Small intestine (tissue), 16 donors: ENCODE results near the gene PAPPA2. TPM values are rescaled to one million over a fixed set of nuclear protein-coding genes. Genes with fewer than 3 reads are reported as not detected.
"Not testable (repeated sequence)": the region's sequence is repeated elsewhere in the genome, so short reads cannot be mapped to it uniquely, and the experiment has no call there.

Source experiments
- DNase-seq, 2 donors: peaks; one replicate each; pipeline versions ENCODE4 v3.0.0 to v3.0.0-alpha.2; 2013
- FAIRE-seq: peaks from 2 replicates; lab custom pipeline; 2012; peaks lifted over from hg19 to GRCh38; lab: Jason Lieb, UNC
- H3K27ac ChIP-seq, 3 donors: one replicate each; pipeline ENCODE4 v1.5.1; 2013; ENCODE audit warnings: low read length in 2 of 3, mild to moderate bottlenecking in 2 of 3, control low read depth in 1 of 3, inconsistent platforms in 1 of 3, low read depth in 1 of 3, moderate library complexity in 1 of 3
- H3K27me3 ChIP-seq, 3 donors: one replicate each; pipeline ENCODE4 v1.6.1; 2013; ENCODE audit warnings: low read length in 3 of 3, inconsistent platforms in 1 of 3; ENCODE audit not compliant: control insufficient read depth in 3 of 3, insufficient read depth in 3 of 3
- H3K36me3 ChIP-seq, 3 donors: one replicate each; pipeline ENCODE4 v1.6.1; 2013; ENCODE audit warnings: low read length in 3 of 3, inconsistent platforms in 1 of 3, low read depth in 1 of 3, mild to moderate bottlenecking in 1 of 3, moderate library complexity in 1 of 3; ENCODE audit not compliant: control insufficient read depth in 3 of 3, insufficient read depth in 2 of 3
- H3K4me1 ChIP-seq, 3 donors: one replicate each; pipeline ENCODE4 v1.6.1; 2013; ENCODE audit warnings: low read length in 2 of 3, inconsistent platforms in 1 of 3, low read depth in 1 of 3, mild to moderate bottlenecking in 1 of 3, moderate library complexity in 1 of 3; ENCODE audit not compliant: control insufficient read depth in 3 of 3, insufficient read depth in 2 of 3
- H3K4me3 ChIP-seq, 3 donors: one replicate each; pipeline ENCODE4 v1.5.1; 2013; ENCODE audit warnings: low read length in 3 of 3, control low read depth in 1 of 3, inconsistent platforms in 1 of 3, low read depth in 1 of 3, mild to moderate bottlenecking in 1 of 3, moderate library complexity in 1 of 3
- H3K9me3 ChIP-seq, 2 donors: one replicate each; pipeline ENCODE4 v1.6.1; 2013; ENCODE audit warnings: low read depth in 1 of 2, low read length in 1 of 2; ENCODE audit not compliant: control insufficient read depth in 2 of 2, insufficient read depth in 1 of 2
- WGBS, 3 donors: extraction: QIAGEN DNeasy Blood & Tissue Kit; methylation state at CpG; one replicate each; pipeline ENCODE4 v1.1.7; 2013; 5-methylcytosine and 5-hydroxymethylcytosine counted together
- long read RNA-seq, 10 donors: transcript quantifications; one replicate each; lab custom pipeline, GENCODE V29; 2026
- polyA plus RNA-seq, 4 donors: library from polyadenylated mRNA; stranded (reverse) in 3 of 4; unstranded in 1 of 4; fragments of 200-250 nt in 3 of 4; fragments of 120-200 nt in 1 of 4; gene quantifications; one replicate each; pipeline versions ENCODE4 v1.2.1 to v1.2.3, GENCODE V29; 2013
- donor health status: healthy with polysubstance abuse.
- donor health status: control.
- donor health status: control.
- donor health status: Bipolar disorder and iron deficiency.
- donor health status: healthy.

PAPPA2 gene, protein sequence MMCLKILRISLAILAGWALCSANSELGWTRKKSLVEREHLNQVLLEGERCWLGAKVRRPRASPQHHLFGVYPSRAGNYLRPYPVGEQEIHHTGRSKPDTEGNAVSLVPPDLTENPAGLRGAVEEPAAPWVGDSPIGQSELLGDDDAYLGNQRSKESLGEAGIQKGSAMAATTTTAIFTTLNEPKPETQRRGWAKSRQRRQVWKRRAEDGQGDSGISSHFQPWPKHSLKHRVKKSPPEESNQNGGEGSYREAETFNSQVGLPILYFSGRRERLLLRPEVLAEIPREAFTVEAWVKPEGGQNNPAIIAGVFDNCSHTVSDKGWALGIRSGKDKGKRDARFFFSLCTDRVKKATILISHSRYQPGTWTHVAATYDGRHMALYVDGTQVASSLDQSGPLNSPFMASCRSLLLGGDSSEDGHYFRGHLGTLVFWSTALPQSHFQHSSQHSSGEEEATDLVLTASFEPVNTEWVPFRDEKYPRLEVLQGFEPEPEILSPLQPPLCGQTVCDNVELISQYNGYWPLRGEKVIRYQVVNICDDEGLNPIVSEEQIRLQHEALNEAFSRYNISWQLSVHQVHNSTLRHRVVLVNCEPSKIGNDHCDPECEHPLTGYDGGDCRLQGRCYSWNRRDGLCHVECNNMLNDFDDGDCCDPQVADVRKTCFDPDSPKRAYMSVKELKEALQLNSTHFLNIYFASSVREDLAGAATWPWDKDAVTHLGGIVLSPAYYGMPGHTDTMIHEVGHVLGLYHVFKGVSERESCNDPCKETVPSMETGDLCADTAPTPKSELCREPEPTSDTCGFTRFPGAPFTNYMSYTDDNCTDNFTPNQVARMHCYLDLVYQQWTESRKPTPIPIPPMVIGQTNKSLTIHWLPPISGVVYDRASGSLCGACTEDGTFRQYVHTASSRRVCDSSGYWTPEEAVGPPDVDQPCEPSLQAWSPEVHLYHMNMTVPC (N-terminal part only)
- polyA plus RNA-seq, result under 1 TPM in 2 of 4 donors, not detected in 2; 0.03 to 0.12 TPM
- long read RNA-seq, donor 1, result 0 reads
- long read RNA-seq, donor 2, result 0 reads
- long read RNA-seq, donor 3, result 0 reads
- long read RNA-seq, donor 4, result 0 reads
- long read RNA-seq, donor 5, result 0 reads
- long read RNA-seq, donor 6, result 0 reads
- long read RNA-seq, donor 7, result 0 reads
- long read RNA-seq, donor 8, result 0 reads
- long read RNA-seq, donor 9, result 0 reads
- long read RNA-seq, donor 10, result 0 reads

DNA sequence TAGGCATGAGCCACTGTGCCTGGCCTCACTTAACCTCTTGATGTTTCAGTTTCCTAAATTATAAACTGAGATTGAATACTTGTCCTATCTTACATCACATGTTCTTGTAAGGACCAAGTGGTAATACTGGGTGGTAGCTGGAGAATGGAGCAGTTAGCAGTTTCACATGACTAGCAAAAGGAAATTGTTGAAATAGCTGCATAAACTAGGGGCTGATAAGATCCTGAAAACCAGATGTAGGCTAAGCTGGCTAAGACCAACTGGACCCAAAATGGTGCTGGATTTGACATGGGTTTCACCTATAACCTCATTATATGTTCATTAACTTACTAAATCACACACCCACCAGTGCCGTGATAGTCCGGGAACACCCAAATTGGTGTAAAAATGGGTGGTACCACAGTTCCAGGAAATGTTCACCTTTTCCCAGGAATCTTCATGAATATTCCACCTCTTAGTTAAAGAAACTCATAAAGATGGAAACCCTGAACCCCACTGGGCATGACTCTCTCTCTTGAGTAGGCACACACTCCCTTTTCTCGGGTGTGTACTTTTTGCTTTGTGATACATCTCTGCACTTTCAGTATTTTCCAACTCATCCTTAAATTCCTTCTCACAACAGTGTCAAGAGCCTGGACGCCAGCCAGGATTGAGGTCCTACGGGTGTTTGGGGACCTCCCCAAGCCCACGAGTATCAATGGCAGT, at the start of gene PAPPA2:
Gene PAPPA2, plus strand, starts transcription at position 502 of the 705 bp plus-strand sequence. CDS start 93,148 bp downstream, outside the sequence.
- DNase-seq, result no peak
- H3K4me1 ChIP-seq, result no peaks in the 10 kb centered on the region
- H3K27ac ChIP-seq, result no peak within 1 kb of the TSS
- H3K9me3 ChIP-seq, result peaks cover 0 to 12% of the 10 kb centered on the region in 2 donors
- H3K4me3 ChIP-seq, result no peak within 1 kb of the TSS
- WGBS, 3 donors, result 72 to 84% (median 77%) methylated on average over 6 of the region's 6 CpGs
- H3K36me3 ChIP-seq, result no peaks in the 10 kb centered on the region
- H3K27me3 ChIP-seq, result no peaks in the 10 kb centered on the region
- FAIRE-seq, result no peak

DNA sequence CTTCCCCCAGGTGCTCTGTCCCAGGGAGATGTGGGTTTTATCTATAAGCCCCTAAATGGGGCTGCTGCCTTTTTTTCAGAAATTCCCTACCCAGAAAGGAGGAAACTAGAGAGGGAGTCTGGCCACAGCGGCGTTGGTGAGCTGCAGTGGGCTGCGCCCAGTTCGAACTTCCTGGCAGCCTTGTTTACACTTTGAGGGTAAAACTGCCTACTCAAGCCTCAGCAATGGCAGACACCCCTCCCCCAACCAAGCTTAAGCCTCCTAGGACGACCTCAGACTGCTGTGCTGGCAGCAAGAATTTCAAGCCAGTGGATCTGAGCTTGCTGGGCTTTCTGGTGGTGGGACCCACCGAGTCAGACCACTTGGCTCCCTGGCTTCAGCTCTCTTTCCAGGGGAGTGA, 46.2 kb upstream of the PAPPA2 start:
- FAIRE-seq, result no peak
- WGBS, 3 donors, result 47 to 62% (median 55%) methylated on average over 6 of the region's 6 CpGs
- H3K4me1 ChIP-seq, result no peaks in the 10 kb centered on the region

DNA sequence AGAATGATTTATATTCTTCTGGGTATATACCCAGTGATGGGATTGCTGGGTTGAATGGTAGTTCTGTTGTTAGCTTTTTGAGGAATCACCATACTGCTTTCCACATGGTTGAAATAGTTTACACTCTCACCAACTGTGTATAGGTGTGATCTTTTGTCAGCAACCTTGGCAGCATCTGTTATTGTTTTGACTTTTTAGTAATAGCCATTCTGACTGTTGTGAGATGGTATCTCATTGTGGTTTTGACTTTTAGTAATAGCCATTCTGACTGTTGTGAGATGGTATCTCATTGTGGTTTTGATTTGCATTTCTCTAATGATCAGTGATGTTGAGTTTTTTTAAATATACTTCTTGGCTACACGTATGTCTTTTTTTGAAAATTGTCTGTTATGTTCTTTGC, 43.4 kb upstream of the PAPPA2 start:
- not testable (repeated sequence) for DNase-seq, H3K27ac ChIP-seq, H3K9me3 ChIP-seq, FAIRE-seq, H3K4me1 ChIP-seq, H3K27me3 ChIP-seq, H3K4me3 ChIP-seq, H3K36me3 ChIP-seq
- 60 to 91% (median 77%) methylated on average over 1 of the region's 1 CpG for WGBS, 3 donors

More for the DNA sequence above, 46.2 kb upstream of the PAPPA2 start:
- Histone ChIP-seq H3K36me3 (no peaks in the 10 kb centered on the region), H3K9me3 (no peaks in the 10 kb centered on the region), H3K4me3 (no peak overlapping the region), H3K27ac (no peak overlapping the region), H3K27me3 (no peaks in the 10 kb centered on the region)
- DNase-seq, result no peak

DNA sequence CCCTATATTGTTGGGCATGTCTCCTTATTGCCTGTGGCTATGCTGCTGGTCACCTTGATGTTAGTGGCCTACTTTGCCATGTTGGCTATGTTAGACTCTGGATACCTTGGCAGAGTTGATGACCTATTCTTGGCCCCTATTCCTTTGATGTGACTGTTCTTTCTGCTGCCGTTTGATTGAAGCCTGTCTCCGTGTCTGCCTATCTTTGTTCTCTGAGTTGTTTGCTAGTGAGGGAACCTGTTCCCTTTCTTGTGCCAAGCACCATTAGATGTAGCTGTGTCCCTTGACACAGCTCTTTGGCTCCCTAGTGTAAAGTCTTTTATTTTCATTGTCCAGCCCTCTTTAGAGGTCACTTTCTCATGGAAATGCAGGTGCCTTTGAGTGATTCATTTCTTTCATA, 28.7 kb upstream of the PAPPA2 start:
- no peak for FAIRE-seq
- 50 to 78% (median 65%) methylated on average over 2 of the region's 2 CpGs for WGBS, 3 donors

DNA sequence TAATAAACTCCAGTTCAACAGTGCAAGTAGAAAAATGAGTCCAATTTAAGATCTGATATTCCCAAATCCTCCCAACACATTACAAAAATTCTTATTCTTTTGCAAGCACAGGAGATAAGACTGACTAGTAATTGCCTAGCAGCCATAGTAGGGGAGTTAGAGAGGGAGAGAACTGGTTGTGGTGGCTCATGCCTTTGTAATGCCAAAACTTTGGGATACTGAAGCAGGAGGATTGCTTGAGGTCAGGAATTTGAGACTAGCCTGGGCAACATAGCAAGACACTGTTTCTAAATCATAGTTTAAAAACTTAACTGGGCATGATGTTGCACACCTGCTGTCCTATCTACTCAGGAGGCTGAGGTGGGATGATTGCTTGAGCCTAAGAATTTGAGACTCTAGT, 26.7 kb upstream of the PAPPA2 start:
- Histone ChIP-seq H3K9me3 (no peaks in the 10 kb centered on the region), H3K36me3 (no peaks in the 10 kb centered on the region), H3K4me1 (no peaks in the 10 kb centered on the region), H3K27me3 (no peaks in the 10 kb centered on the region), H3K4me3 (no peak overlapping the region), H3K27ac (no peak overlapping the region)
- DNase-seq, result no peak
- FAIRE-seq, result no peak

More for the DNA sequence above, 28.7 kb upstream of the PAPPA2 start:
- no peak overlapping the region for H3K4me3 ChIP-seq
- no peak overlapping the region for H3K27ac ChIP-seq
- no peaks in the 10 kb centered on the region for H3K36me3 ChIP-seq
- no peak for DNase-seq
- H3K9me3 ChIP-seq, result no peaks in the 10 kb centered on the region
- H3K27me3 ChIP-seq, result no peaks in the 10 kb centered on the region
- no peaks in the 10 kb centered on the region for H3K4me1 ChIP-seq

DNA sequence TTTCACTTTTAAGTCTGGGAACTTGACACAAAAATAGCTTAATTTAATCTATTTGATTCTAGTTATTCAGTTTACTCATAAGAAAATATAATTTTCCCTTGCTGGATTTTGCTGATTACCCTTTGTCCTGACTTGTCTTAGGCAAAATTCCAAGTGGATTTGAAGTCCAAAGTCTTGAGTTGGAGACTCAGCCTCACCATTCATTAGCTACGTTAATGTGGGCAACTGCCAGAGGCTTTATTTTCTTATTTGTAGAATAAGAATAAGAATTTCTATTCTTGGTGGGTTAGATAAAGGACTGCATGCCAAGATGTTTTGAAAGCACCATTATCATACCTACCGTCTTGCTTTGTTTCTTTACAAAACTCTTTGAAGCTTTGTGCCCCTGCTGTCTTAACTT, 22.8 kb upstream of the PAPPA2 start:
- H3K27me3 ChIP-seq, result no peaks in the 10 kb centered on the region

DNA sequence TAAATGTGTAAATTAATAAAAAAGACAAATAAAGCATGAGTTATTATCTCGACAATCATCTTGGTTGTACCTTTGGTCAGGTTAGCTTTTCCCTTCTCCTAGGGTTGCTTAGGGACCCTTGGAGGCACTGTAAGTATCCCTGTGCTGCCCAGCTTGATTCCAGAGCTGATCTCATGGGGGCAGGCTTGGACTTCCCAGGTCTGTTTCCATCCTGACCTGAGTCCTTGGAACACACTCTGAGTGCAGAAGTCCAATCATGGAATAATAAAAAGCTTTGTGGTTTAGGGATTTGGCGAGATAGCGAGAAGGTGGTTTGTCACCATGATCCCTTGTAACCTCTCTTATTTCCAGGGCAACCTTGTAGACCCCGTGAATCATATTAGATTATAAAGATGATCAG, 18.7 kb upstream of the PAPPA2 start:
- H3K9me3 ChIP-seq, result no peaks in the 10 kb centered on the region
- FAIRE-seq (no peak), DNase-seq (peak in 1 of 2 donors; percentile 10)
- no peak overlapping the region for H3K4me3 ChIP-seq
- H3K27ac ChIP-seq, result no peak overlapping the region
- H3K27me3 ChIP-seq, result no peaks in the 10 kb centered on the region
- no peaks in the 10 kb centered on the region for H3K36me3 ChIP-seq
- 42 to 79% (median 45%) methylated on average over 4 of the region's 4 CpGs for WGBS, 3 donors
- no peaks in the 10 kb centered on the region for H3K4me1 ChIP-seq

More for the DNA sequence above, 22.8 kb upstream of the PAPPA2 start:
- H3K27ac ChIP-seq, result no peak overlapping the region
- FAIRE-seq (no peak), DNase-seq (no peak)
- no peak overlapping the region for H3K4me3 ChIP-seq
- H3K4me1 ChIP-seq, result no peaks in the 10 kb centered on the region
- no peaks in the 10 kb centered on the region for H3K9me3 ChIP-seq
- 47 to 69% (median 51%) methylated on average over 2 of the region's 2 CpGs for WGBS, 3 donors
- no peaks in the 10 kb centered on the region for H3K36me3 ChIP-seq
